ENCODE data around the gene PEX14.
A peak's percentile ranks its signal among the peaks of the same experiment; 100 is the strongest.

The PEX14 gene

GRCh38 chr1:10640843-10641553, 166.2 kb downstream of the PEX14 start:
- no peak overlapping the region for H3K4me3 ChIP-seq (ENCODE audit: low read depth, low read length)
- H3K9me3 ChIP-seq (ENCODE audit: severe bottlenecking), result no peaks in the 10 kb centered on the region
- H3K27ac ChIP-seq, result peak overlapping the region; percentile 31
- no peaks in the 10 kb centered on the region for H3K27me3 ChIP-seq (ENCODE audit: insufficient read depth, low read depth, severe bottlenecking)
- no peak for DNase-seq
- peaks cover 70% of the 10 kb centered on the region for H3K36me3 ChIP-seq
- TF ChIP-seq CTCF (IDR thresholded peaks at IDR 0.05; ENCODE audit: low read depth, low read length), result no peak

GRCh38 chr1:10641976-10642375, 167.2 kb downstream of the PEX14 start:
- H3K36me3 ChIP-seq, result peaks cover 77% of the 10 kb centered on the region

GRCh38 chr1:10642403-10643080, 167.8 kb downstream of the PEX14 start:
- no peak for TF ChIP-seq CTCF (IDR thresholded peaks at IDR 0.05; ENCODE audit: low read depth, low read length)
- Histone ChIP-seq H3K27ac (no peak overlapping the region), H3K27me3 (ENCODE audit: insufficient read depth, low read depth, severe bottlenecking) (no peaks in the 10 kb centered on the region), H3K36me3 (peaks cover 82% of the 10 kb centered on the region), H3K4me3 (ENCODE audit: low read depth, low read length) (no peak overlapping the region), H3K9me3 (ENCODE audit: severe bottlenecking) (no peaks in the 10 kb centered on the region)
- no peak for DNase-seq

More at GRCh38 chr1:10641976-10642375, 167.2 kb downstream of the PEX14 start:
- no peak for TF ChIP-seq CTCF (IDR thresholded peaks at IDR 0.05; ENCODE audit: low read depth, low read length)
- Histone ChIP-seq H3K9me3 (ENCODE audit: severe bottlenecking) (no peaks in the 10 kb centered on the region), H3K27me3 (ENCODE audit: insufficient read depth, low read depth, severe bottlenecking) (no peaks in the 10 kb centered on the region), H3K4me3 (ENCODE audit: low read depth, low read length) (no peak overlapping the region), H3K27ac (no peak overlapping the region)
- no peak for DNase-seq

GRCh38 chr1:10643607-10644306, 169.0 kb downstream of the PEX14 start:
- Histone ChIP-seq H3K27me3 (ENCODE audit: insufficient read depth, low read depth, severe bottlenecking) (no peaks in the 10 kb centered on the region), H3K4me3 (ENCODE audit: low read depth, low read length) (no peak overlapping the region), H3K9me3 (ENCODE audit: severe bottlenecking) (no peaks in the 10 kb centered on the region), H3K27ac (no peak overlapping the region), H3K36me3 (peaks cover 88% of the 10 kb centered on the region)
- DNase-seq, result no peak
- no peak for TF ChIP-seq CTCF (IDR thresholded peaks at IDR 0.05; ENCODE audit: low read depth, low read length)

GRCh38 chr1:10644307-10645128, 169.8 kb downstream of the PEX14 start:
- Histone ChIP-seq H3K4me3 (ENCODE audit: low read depth, low read length) (no peak overlapping the region), H3K36me3 (peaks cover 91% of the 10 kb centered on the region), H3K9me3 (ENCODE audit: severe bottlenecking) (no peaks in the 10 kb centered on the region), H3K27me3 (ENCODE audit: insufficient read depth, low read depth, severe bottlenecking) (no peaks in the 10 kb centered on the region), H3K27ac (no peak overlapping the region)
- DNase-seq, result no peak
- no peak for TF ChIP-seq CTCF (IDR thresholded peaks at IDR 0.05; ENCODE audit: low read depth, low read length)
